Glutamatergic neuron (in vitro differentiated cells): Measurements from ENCODE around the gene NUP107. TPM values are rescaled to one million over a fixed set of nuclear protein-coding genes. Genes with fewer than 3 reads are reported as not detected.

ENCODE experiments used
- DNase-seq: peaks from one replicate; pipeline ENCODE4 v3.0.0; 2022
- H3K27ac Mint-ChIP-seq: one replicate; pipeline ENCODE4 v1.8.0; 2020; ENCODE audit warnings: mild to moderate bottlenecking, mixed read lengths, inconsistent platforms; ENCODE audit not compliant: unreplicated experiment
- H3K27me3 Mint-ChIP-seq: one replicate; pipeline ENCODE4 v1.8.0; 2020; ENCODE audit warnings: mild to moderate bottlenecking, moderate library complexity, mixed read lengths, inconsistent platforms; ENCODE audit not compliant: unreplicated experiment
- H3K36me3 Mint-ChIP-seq: one replicate; pipeline ENCODE4 v1.8.0; 2020; ENCODE audit warnings: mild to moderate bottlenecking, mixed read lengths, inconsistent platforms; ENCODE audit not compliant: unreplicated experiment
- H3K4me1 Mint-ChIP-seq: one replicate; pipeline ENCODE4 v1.8.0; 2020; ENCODE audit warnings: mild to moderate bottlenecking, low read depth, mixed read lengths, inconsistent platforms; ENCODE audit not compliant: unreplicated experiment
- H3K4me3 Mint-ChIP-seq: one replicate; pipeline ENCODE4 v1.8.0; 2020; ENCODE audit warnings: mild to moderate bottlenecking, mixed read lengths, inconsistent platforms; ENCODE audit not compliant: unreplicated experiment
- H3K9me3 Mint-ChIP-seq: one replicate; pipeline ENCODE4 v1.8.0; 2020; ENCODE audit warnings: mild to moderate bottlenecking, moderate library complexity, mixed read lengths, inconsistent platforms; ENCODE audit not compliant: unreplicated experiment
- total RNA-seq: library from RNA; stranded (reverse); fragmentation: NEBNext Ultra II Directional; extraction: Animal tissue kit (Norgen Biotek cat#: 25700); gene quantifications from one replicate; pipeline ENCODE4 v1.2.1, GENCODE V29; 2021; ENCODE audit not compliant: unreplicated experiment
- TF ChIP-seq, protein P1 (sequence below): fragments of 200-600 bp; sonication (generic); IDR thresholded peaks from one replicate; pipeline ENCODE4 v1.5.0; 2021; ENCODE audit not compliant: partially characterized antibody, unreplicated experiment

The NUP107 gene
- total RNA-seq, 1 donor from 2014 or later, result 51.6 TPM

DNA sequence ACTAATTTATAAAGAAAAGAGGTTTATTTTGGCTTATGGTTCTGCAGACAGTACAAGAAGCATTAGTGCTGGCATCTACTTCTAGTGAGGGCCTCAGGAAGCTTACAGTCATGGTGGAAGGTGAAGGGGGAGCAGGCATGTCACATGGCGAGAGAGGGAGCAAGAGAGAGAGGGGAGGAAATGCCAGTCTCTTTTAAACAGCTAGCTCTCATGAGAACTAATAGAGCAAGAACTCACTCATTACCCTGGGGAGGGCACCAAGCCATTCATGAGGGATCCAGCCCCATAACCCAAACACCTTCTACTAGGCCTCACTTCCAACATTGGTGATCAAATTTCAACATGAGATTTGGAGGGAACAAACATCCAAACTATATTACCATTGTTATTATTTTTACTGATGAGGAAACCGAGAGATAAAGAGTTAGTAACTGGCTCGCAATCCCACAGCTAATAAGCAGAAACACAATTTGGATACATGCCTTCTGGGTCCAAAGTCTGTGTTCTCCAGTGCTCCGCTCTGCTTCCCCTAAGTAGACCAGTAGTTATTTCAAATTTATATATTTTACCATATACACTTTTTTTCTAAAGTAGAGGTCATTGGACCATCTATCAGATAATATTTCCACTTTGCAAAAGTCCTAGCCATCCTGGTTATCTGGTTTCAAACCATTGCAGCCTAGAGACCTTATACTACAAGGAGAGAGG is 68.9 kb downstream of the NUP107 start:
- peaks cover under 1% of the 10 kb centered on the region for H3K36me3 Mint-ChIP-seq
- H3K4me3 Mint-ChIP-seq, result no peak overlapping the region
- TF ChIP-seq, protein P1, sequence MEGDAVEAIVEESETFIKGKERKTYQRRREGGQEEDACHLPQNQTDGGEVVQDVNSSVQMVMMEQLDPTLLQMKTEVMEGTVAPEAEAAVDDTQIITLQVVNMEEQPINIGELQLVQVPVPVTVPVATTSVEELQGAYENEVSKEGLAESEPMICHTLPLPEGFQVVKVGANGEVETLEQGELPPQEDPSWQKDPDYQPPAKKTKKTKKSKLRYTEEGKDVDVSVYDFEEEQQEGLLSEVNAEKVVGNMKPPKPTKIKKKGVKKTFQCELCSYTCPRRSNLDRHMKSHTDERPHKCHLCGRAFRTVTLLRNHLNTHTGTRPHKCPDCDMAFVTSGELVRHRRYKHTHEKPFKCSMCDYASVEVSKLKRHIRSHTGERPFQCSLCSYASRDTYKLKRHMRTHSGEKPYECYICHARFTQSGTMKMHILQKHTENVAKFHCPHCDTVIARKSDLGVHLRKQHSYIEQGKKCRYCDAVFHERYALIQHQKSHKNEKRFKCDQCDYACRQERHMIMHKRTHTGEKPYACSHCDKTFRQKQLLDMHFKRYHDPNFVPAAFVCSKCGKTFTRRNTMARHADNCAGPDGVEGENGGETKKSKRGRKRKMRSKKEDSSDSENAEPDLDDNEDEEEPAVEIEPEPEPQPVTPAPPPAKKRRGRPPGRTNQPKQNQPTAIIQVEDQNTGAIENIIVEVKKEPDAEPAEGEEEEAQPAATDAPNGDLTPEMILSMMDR, result no peak

DNA sequence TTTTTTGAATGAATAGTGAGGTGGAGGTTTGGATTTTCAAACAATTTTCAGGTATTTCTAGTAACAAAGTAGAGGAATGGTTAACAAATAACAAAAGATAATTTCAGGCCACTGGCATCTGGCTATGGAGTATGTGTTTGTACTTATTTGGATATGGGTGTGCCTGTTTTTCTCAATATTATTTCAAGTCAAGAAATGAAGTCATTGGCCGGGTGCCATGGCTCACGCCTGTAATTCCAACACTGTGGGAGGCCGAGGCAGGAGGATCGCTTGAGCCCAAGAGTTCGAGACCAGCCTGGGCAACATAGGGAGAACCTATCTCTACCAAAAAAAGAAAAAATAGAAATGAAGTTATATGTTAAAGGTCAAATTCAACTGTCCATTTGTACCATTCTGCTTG is 73.1 kb downstream of the NUP107 start:
- no peak for DNase-seq
- H3K4me3 Mint-ChIP-seq, result no peak overlapping the region
- H3K36me3 Mint-ChIP-seq, result peaks cover 4% of the 10 kb centered on the region
- H3K4me1 Mint-ChIP-seq, result no peaks in the 10 kb centered on the region
- TF ChIP-seq, protein P1, result no peak
- H3K9me3 Mint-ChIP-seq, result peaks cover 2% of the 10 kb centered on the region
- H3K27ac Mint-ChIP-seq, result no peak overlapping the region
- H3K27me3 Mint-ChIP-seq, result no peaks in the 10 kb centered on the region

More for the DNA sequence above, 68.9 kb downstream of the NUP107 start:
- Mint-ChIP-seq H3K4me1 (no peaks in the 10 kb centered on the region), H3K27ac (no peak overlapping the region), H3K27me3 (no peaks in the 10 kb centered on the region), H3K9me3 (no peaks in the 10 kb centered on the region)
- DNase-seq, result no peak

DNA sequence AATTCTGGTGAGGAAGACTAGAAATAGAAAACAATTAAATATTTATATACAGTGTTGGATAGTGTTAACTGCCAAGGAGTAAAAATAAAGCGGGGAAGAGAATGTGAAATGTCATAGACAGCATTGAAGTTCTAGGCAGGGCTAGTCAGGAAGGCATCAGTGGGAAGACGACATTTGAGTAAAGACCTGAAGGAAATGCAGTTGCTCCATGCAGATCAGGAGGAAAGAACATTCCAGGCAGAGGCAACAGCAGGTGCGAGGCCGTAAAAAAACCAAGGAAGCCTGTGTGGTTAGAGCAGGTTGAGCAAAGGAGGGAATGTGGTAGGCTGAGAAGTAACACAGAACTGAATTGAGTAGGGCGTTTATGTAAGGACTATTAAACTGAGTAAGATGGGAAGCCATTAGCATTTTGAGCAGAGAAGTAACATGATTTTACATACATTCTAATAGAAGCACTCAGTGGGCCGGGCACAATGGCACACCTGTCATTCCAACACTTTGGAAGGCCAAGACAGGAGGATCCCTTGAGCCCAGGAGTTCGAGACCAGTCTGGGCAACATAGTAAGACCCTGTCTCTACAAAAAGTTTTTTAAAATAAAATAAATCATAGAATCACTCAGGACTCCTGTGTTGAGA is 74.1 kb downstream of the NUP107 start:
- H3K4me3 Mint-ChIP-seq, result no peak overlapping the region
- H3K27ac Mint-ChIP-seq, result no peak overlapping the region
- DNase-seq, result no peak
- H3K9me3 Mint-ChIP-seq, result peaks cover 2% of the 10 kb centered on the region
- H3K36me3 Mint-ChIP-seq, result peaks cover 4% of the 10 kb centered on the region
- H3K27me3 Mint-ChIP-seq, result no peaks in the 10 kb centered on the region
- H3K4me1 Mint-ChIP-seq, result no peaks in the 10 kb centered on the region
- TF ChIP-seq, protein P1, result no peak

DNA sequence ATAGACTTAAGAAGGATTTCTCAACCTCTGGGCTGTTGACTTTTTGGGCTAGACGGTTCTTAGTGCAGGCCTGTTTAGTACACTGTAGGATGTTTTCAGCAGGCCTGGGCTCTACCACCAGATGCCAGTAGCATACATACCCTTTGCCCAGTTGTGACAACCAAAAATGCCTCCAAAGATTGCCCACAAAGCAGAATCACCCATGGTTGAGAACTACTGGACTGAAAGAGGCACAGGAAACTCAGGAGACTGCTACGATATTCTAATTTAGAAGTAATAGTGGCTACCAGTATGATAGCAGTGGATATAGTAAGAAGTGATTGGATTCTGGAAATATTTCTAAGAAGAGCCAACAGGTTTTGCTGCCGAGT is 74.6 kb downstream of the NUP107 start:
- Mint-ChIP-seq H3K36me3 (peaks cover 4% of the 10 kb centered on the region), H3K4me3 (no peak overlapping the region), H3K27ac (no peak overlapping the region), H3K9me3 (peaks cover 2% of the 10 kb centered on the region), H3K27me3 (no peaks in the 10 kb centered on the region), H3K4me1 (no peaks in the 10 kb centered on the region)
- DNase-seq, result no peak
- TF ChIP-seq, protein P1, result no peak
